Middle frontal gyrus (tissue), 1 donor: Measurements from ENCODE around the gene NTF4.
A peak's percentile ranks its signal among the peaks of the same experiment; 100 is the strongest.

Experiments used
- DNase-seq: peaks from one replicate; pipeline ENCODE4 v3.0.0-alpha.2; 2015; ENCODE audit warnings: low spot score; ENCODE audit errors: extremely low spot score

NTF4 gene

GRCh38 chr19:49091391-49092038 is 26.9 kb upstream of the NTF4 start:
- DNase-seq: no peak

GRCh38 chr19:49086296-49086695 is 21.7 kb upstream of the NTF4 start:
- DNase-seq: no peak

DNA sequence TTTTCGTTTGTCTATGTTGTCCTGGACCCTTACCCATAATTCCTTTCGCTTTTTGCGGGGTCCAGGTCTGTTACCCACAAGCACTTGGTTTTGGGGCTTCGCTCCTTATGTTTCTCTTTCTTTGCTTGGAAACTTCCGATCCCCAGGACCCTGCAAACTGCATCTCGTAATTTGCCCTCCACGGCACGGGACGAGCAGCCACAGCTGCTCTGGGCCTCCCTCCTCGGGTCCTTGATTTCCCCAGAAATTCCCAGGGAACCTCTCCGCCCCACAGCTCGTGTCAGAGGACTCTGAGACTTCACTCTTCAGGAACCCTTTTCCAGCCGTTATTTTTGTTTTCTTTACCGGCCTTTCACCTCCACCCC is 21.2 kb upstream of the NTF4 start:
- DNase-seq: no peak

- DNase-seq: peak; percentile 96
Measured at GRCh38 chr19:49085020-49085867, 20.6 kb upstream of the NTF4 start, which contains the start of gene SNRNP70. SNRNP70 (plus strand) TSS chr19:49085451; CDS start chr19:49086415, 964 bp downstream.

- no peak for DNase-seq
Measured at GRCh38 chr19:49084206-49085019, 19.8 kb upstream of the NTF4 start.

GRCh38 chr19:49081273-49081672 is 16.7 kb upstream of the NTF4 start:
- DNase-seq: no peak

- DNase-seq: no peak
Measured at GRCh38 chr19:49080392-49080791, 15.8 kb upstream of the NTF4 start.

DNA sequence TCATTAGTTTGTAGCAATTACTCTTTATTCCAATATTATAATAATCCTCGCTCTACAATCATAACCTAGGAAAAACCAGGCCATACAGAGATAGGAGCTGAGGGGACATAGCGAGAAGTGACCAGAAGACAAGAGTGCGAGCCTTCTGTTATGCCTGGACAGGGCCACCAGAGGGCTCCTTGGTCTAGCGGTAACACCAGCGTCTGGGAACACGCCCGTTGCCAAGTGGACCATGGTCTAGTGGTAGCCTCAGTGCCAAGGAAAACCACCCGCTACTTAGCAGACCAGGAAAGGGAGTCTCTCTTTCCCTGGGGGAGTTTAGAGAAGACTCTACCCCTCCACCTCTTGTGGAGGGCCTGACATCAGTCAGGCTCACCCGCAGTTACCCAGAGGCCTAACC is 10.3 kb upstream of the NTF4 start:
- DNase-seq: peak; percentile 3

- no peak for DNase-seq
Measured at GRCh38 chr19:49073514-49074378, 9.1 kb upstream of the NTF4 start.

- DNase-seq: no peak
Measured at GRCh38 chr19:49071860-49072547, 7.4 kb upstream of the NTF4 start.

DNA sequence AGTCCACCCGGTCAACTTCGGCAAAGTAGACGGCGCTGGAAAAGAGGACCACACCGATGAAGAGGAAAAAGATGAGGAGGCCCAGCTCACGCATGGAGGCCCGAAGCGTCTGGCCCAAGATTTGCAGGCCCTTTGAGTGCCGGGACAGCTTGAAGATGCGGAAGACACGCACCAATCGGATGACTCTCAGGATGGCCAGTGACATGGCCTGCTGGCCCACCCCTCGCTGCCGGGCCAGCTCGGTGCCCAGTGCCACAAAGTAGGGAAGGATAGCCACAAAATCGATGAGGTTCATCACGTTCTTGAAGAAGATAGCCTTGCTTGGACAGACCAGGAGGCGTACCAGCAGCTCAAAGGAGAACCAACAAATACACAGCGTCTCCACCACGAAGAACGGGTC is 5.8 kb upstream of the NTF4 start:
- no peak for DNase-seq

GRCh38 chr19:49069026-49069425 is 4.4 kb upstream of the NTF4 start:
- DNase-seq: no peak

- DNase-seq: no peak
Measured at GRCh38 chr19:49067554-49067953, 2.9 kb upstream of the NTF4 start.

- no peak for DNase-seq
Measured at GRCh38 chr19:49065905-49066512, 1.4 kb upstream of the NTF4 start.

DNA sequence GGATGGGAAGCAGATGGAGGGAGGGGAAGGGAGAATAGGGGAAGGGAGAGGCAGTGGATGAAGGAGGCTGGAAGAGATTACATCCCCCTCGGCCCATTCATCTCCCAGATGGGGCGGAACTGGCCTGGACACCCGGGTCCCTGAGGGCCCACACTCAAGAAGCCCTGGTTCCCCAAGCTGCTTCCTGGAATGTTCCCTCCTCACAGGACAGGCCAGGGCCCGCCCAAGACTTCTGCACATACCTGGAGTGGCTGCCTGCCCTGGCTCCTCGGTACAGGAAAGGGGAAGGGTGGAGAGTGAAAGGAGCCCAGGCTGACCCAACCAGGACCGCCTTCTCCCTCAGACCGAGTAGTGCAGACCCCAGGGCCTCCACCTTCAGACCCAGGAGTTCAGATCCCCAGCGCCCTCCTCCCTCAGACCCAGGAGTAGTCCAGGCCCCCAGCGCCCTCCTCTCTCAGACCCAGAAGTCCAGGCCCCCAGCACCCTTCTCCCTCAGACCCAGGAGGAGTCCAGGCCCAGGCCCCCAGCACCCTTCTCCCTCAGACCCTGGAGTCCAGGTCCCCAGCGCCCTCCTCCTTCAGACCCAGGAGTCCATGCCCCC is 489 bp downstream of the NTF4 start:
- DNase-seq: no peak

DNA sequence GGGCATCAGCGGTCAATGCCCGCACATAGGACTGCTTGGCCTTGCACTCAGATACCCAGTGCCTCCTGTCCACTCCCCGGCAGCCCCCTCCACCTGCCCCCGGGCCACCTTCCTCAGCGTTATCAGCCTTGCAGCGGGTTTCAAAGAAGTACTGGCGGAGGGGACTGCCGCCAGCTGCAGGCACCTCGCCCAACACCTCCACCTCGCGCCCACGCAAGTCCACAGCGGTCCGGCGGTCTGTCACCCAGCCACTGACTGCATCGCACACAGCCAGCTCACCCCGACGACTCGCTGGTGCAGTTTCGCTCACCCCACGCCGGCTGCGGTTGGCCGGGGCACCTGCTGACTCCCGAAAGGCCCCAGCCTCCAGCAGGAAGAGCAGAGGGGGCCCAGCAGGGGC is 3.2 kb downstream of the NTF4 start:
- DNase-seq: no peak

DNA sequence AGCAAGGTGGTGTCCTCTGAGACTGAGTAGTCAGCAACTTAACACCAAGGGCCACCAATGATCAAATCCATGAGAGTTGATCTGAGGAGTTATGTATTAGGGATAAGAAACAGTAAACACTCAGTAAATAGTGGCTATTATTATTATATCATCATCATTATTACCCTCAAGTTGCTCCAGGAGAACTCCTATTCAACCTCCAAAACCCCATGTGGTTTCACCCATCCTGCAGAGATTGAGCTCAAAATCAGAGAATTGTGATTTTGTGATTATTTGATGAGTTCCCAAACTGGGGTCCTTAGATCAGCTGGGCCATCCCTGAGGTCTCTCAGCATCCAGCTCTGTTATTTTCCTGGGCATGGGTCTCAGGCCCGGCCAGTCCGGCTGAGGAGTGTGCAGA is 3.6 kb downstream of the NTF4 start:
- DNase-seq: no peak

DNA sequence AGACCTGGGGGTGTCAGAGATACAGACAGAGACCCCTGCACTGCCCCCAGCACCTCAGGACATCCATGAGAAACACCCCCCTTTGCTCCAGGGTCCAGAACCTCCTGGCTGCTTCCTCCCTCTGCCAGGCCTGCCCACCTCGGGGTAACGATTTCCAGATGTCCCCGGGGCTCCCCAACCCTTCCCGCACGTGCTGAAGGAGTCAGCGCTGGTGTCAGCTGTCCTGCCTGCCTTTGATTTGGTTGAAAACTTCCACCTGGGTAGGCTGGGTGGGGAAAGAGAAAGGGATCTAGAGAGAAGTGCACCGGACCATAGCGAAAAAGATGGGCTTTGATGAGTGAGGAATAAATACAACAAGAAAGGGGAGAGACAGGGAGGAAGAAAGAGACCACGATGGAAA is 5.6 kb downstream of the NTF4 start:
- DNase-seq: no peak

GRCh38 chr19:49058562-49058961 is 6.1 kb downstream of the NTF4 start:
- DNase-seq: no peak
